OCI-LY1 (cell line): ENCODE measurements around the gene FGD3.

Experiments used
- H2AFZ ChIP-seq: fragments of 200-600 bp; sonication (generic), shearing (Covaris generic); 2 replicates; pipeline ENCODE4 v1.6.0; 2014; ENCODE audit warnings: antibody characterized with exemption, mild to moderate bottlenecking, low read length
- H3F3A ChIP-seq: fragments of 200-600 bp; sonication (generic), shearing (Covaris generic); 2 replicates; pipeline ENCODE4 v1.6.0; 2014; ENCODE audit warnings: mild to moderate bottlenecking, antibody characterized with exemption, low read length, moderate library complexity; ENCODE audit not compliant: insufficient read depth
- H3K27ac ChIP-seq: fragments of 200-600 bp; sonication (generic); 2 replicates; pipeline ENCODE4 v1.5.1; 2014; ENCODE audit warnings: low read length, mixed run types, mild to moderate bottlenecking, low read depth; ENCODE audit not compliant: poor library complexity, severe bottlenecking
- H3K27me3 ChIP-seq: fragments of 200-600 bp; sonication (generic); 2 replicates; pipeline ENCODE4 v1.6.0; 2014; ENCODE audit warnings: antibody characterized with exemption, mild to moderate bottlenecking, low read length, moderate library complexity; ENCODE audit not compliant: insufficient read depth
- H3K36me3 ChIP-seq: fragments of 200-600 bp; sonication (generic); 2 replicates; pipeline ENCODE4 v1.6.1; 2014; ENCODE audit warnings: mild to moderate bottlenecking, antibody characterized with exemption, low read length, moderate library complexity, mixed read lengths; ENCODE audit not compliant: insufficient read depth
- H3K4me1 ChIP-seq: fragments of 200-600 bp; sonication (generic); 2 replicates; pipeline ENCODE4 v1.5.1; 2014; ENCODE audit warnings: mild to moderate bottlenecking, low read length, moderate library complexity; ENCODE audit not compliant: insufficient read depth, severe bottlenecking
- H3K4me2 ChIP-seq: fragments of 200-600 bp; sonication (generic), shearing (Covaris generic); 2 replicates; pipeline ENCODE4 v1.6.1; 2014; ENCODE audit warnings: low read length
- H3K4me3 ChIP-seq: fragments of 200-600 bp; sonication (generic); 2 replicates; pipeline ENCODE4 v1.5.1; 2014; ENCODE audit warnings: low read length, low read depth, mild to moderate bottlenecking, mixed read lengths; ENCODE audit not compliant: poor library complexity, severe bottlenecking
- H3K79me2 ChIP-seq: fragments of 200-600 bp; shearing (Covaris generic); 2 replicates; pipeline ENCODE4 v1.6.1; 2016; ENCODE audit warnings: mixed run types, low read length, mixed read lengths; ENCODE audit not compliant: insufficient read depth
- H3K9ac ChIP-seq: fragments of 200-600 bp; sonication (generic), shearing (Covaris generic); 2 replicates; pipeline ENCODE4 v1.6.1; 2014; ENCODE audit warnings: mild to moderate bottlenecking, low read length, mixed read lengths
- H3K9me2 ChIP-seq: fragments of 200-600 bp; sonication (generic), shearing (Covaris generic); 2 replicates; pipeline ENCODE4 v1.6.1; 2014; ENCODE audit warnings: low read depth, mild to moderate bottlenecking, low read length, mixed read lengths
- H3K9me3 ChIP-seq: fragments of 200-600 bp; shearing (Covaris generic); 2 replicates; pipeline ENCODE4 v1.6.1; 2014; ENCODE audit warnings: low read length, mixed read lengths
- H4K20me1 ChIP-seq: fragments of 200-600 bp; sonication (generic), shearing (Covaris generic); 2 replicates; pipeline ENCODE4 v1.6.0; 2016; ENCODE audit warnings: mild to moderate bottlenecking, low read length; ENCODE audit not compliant: insufficient read depth
- EZH2 ChIP-seq: fragments of 200-600 bp; sonication (generic), shearing (Covaris generic); IDR thresholded peaks from 2 replicates; pipeline ENCODE4 v1.8.0; 2017; ENCODE audit warnings: borderline replicate concordance, mixed run types, mild to moderate bottlenecking, antibody characterized with exemption, low read length, moderate library complexity, mixed read lengths
- TF ChIP-seq, protein P1 (sequence below): fragments of 200-600 bp; sonication (generic), shearing (Covaris generic); IDR thresholded peaks from 2 replicates; pipeline ENCODE4 v1.5.1; 2017; ENCODE audit warnings: mild to moderate bottlenecking, antibody characterized with exemption, low read length, moderate library complexity, mixed read lengths

Gene FGD3

DNA sequence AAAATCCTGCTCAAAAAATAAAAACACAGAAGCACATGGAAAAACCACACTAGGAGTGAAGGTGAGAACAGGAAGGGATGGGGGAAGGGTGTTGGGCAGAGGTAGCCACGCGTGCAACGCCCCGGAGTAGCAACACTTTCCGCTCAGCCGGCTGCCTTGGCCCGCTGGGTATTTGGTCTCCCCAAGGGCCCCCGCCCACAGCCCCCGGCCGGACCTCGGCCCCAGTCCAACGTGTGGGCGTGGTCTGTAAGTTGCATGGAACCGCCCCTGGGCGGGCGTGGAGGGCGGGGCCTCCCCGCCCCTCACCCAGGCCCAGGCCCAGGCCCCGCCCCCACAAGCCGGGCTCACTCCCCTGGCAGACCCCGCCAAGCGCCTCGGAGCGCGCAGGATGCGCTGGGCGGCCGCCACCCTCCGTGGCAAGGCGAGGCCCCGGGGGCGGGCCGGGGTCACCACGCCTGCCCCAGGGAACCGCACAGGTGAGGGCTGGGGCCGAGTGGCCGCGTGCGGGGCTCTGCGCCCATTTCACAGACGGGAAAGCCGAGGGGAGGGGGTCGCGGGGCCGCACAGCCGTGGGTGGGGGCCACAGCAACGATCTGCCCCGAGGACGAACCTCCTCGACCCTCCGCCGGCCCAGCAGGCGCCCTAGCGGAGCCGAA is 111.2 kb downstream of the FGD3 start, which contains the start of gene SUSD3:
Gene SUSD3 (plus strand): TSS at position 347 of the 656 bp plus-strand sequence. CDS start 42 bp downstream, at position 389.
- H3K4me1 ChIP-seq: peaks cover 48% of the 10 kb centered on the region
- H4K20me1 ChIP-seq: no peaks in the 10 kb centered on the region
- 0 out of 2 replicates have a peak, but pooled peaks cover 4% of the 10 kb centered on the region for H3F3A ChIP-seq
- peak within 1 kb of the TSS; percentile 99 for H3K27ac ChIP-seq
- H3K9me3 ChIP-seq: no peaks in the 10 kb centered on the region
- H3K79me2 ChIP-seq: no peaks in the 10 kb centered on the region
- H2AFZ ChIP-seq: no peak within 1 kb of the TSS
- TF ChIP-seq, protein P1, sequence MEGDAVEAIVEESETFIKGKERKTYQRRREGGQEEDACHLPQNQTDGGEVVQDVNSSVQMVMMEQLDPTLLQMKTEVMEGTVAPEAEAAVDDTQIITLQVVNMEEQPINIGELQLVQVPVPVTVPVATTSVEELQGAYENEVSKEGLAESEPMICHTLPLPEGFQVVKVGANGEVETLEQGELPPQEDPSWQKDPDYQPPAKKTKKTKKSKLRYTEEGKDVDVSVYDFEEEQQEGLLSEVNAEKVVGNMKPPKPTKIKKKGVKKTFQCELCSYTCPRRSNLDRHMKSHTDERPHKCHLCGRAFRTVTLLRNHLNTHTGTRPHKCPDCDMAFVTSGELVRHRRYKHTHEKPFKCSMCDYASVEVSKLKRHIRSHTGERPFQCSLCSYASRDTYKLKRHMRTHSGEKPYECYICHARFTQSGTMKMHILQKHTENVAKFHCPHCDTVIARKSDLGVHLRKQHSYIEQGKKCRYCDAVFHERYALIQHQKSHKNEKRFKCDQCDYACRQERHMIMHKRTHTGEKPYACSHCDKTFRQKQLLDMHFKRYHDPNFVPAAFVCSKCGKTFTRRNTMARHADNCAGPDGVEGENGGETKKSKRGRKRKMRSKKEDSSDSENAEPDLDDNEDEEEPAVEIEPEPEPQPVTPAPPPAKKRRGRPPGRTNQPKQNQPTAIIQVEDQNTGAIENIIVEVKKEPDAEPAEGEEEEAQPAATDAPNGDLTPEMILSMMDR: no peak
- TF ChIP-seq EZH2: no peak
- peak within 1 kb of the TSS; percentile 86 for H3K4me2 ChIP-seq
- no peaks in the 10 kb centered on the region for H3K27me3 ChIP-seq
- no peaks in the 10 kb centered on the region for H3K36me3 ChIP-seq
- peak within 1 kb of the TSS; percentile 86 for H3K9ac ChIP-seq
- peak within 1 kb of the TSS; percentile 67 for H3K4me3 ChIP-seq
- no peaks in the 10 kb centered on the region for H3K9me2 ChIP-seq

DNA sequence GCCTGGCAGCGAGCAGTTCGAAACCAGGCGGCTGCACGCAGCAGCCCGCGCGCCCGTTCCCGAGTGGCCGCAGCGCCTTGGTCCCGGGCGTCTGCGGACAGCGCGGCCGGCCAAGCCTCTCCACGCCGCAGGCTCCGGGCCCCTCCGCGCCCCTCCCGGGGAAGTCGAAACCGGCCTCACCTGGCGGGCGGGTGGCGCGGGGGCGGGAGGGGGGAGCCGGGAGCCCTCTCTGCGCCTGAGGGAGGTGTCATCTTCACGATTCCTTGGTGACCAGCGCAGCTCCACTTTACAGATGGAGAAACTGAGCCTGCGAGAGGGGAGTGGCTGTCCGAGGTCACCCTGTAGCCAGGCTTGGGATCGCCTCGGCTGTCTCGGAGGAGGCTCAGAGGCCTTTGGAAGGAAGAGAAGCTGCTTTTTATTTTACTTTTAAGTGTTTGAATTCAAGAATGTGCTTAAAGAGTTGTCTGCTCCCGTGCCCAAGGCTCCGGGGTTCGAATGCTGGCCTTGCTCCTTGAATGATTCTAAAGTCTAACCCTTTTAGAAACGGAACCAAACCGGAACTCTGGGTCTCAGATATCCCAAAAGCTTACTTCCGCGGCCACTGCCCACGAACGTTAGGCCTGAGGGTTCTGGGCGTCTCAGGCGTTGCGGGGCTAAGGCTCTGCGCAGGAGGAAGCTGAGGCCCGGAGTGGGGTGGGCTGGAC is 111.8 kb downstream of the FGD3 start:
- Histone ChIP-seq H3K9me2 (no peaks in the 10 kb centered on the region), H3K4me2 (peak overlapping the region; percentile 86), H4K20me1 (no peaks in the 10 kb centered on the region), H3K9me3 (no peaks in the 10 kb centered on the region), H3K27ac (peak overlapping the region; percentile 99), H3K79me2 (no peaks in the 10 kb centered on the region), H3K4me1 (peaks cover 55% of the 10 kb centered on the region), H3F3A (0 out of 2 replicates have a peak, but pooled peaks cover 4% of the 10 kb centered on the region), H2AFZ (no peak overlapping the region), H3K27me3 (no peaks in the 10 kb centered on the region), H3K36me3 (no peaks in the 10 kb centered on the region), H3K9ac (peak overlapping the region; percentile 86), H3K4me3 (peak overlapping the region; percentile 67)
- TF ChIP-seq, protein P1: no peak
- TF ChIP-seq EZH2: no peak

DNA sequence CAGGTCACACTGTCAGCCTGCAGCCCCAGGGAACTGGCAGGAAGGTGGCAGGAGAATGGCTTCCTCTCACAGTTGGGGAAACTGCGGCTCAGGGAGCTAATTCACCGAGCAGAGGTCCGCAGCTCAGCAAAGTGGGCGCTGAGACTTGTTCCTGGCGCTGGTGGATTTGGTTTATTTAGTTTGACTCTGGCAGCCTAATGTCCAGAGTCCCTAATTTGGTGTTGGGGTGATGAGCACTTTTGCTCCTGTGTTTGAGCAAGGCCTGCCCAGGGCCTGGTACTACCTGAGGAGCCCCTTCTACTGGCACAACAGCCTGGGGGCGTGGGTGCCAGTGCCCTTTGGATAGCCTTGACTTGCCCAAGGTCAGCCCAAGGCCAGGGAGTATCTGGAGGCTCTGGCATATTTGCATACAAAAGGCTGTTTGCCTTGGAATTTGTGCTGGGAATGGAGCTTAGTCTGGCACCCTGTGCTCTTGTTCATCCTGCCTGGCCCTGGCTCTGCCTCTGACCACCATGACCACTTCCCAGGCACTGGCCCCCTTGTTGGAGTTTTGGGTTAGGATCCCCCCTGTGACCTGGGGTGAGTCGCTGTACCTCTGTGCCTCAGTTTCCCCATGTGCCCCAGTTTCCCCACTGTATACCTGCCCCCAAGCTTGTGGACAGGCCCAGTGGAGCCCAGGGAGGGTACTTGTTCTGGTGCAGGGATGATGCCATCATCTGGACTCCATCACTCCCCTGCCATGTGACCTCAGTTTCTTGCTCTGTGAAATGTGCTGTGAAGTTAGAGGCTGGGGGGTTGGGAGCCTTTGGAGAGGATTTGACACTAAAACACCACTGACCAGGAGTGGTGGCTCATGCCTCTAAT is 112.6 kb downstream of the FGD3 start:
- Histone ChIP-seq H2AFZ (no peak overlapping the region), H3K9me3 (no peaks in the 10 kb centered on the region), H3K27me3 (no peaks in the 10 kb centered on the region), H3K4me3 (peak overlapping the region; percentile 67), H4K20me1 (no peaks in the 10 kb centered on the region), H3K4me1 (peaks cover 63% of the 10 kb centered on the region), H3K27ac (peak overlapping the region; percentile 99), H3K4me2 (peak overlapping the region; percentile 86), H3F3A (0 out of 2 replicates have a peak, but pooled peaks cover 4% of the 10 kb centered on the region), H3K79me2 (no peaks in the 10 kb centered on the region; the same call in 1 of the 2 replicates), H3K9ac (peak overlapping the region; percentile 86), H3K36me3 (peaks cover 4% of the 10 kb centered on the region), H3K9me2 (no peaks in the 10 kb centered on the region)
- TF ChIP-seq, protein P1: no peak
